Colon (tissue), 2 donors: ENCODE data around the gene PPP1R14D.

Source experiments
- FAIRE-seq: peaks from 2 replicates; lab custom pipeline; 2012; peaks lifted over from hg19 to GRCh38; lab: Jason Lieb, UNC
- donor health status: control.
- donor health status: control.

PPP1R14D gene

DNA sequence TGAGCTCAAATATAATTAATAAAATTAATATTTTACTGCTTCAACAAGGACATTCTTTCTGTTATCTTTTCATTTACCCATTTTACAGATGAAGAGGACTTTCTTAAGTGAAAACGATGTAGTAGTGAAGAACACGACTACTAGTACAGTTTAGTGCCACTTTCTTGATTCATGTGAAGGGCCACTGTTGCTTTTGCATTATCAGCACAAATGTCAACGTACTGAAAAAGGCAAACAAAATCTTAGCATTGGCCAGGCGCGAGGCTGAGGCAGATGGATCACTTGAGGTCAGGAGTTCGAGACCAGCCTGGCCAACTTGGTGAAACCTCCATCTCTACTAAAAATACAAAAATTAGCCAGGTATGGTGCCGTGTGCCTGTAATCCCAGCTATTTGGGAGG is 9.5 kb downstream of the PPP1R14D start:
- FAIRE-seq = no peak

GRCh38 chr15:40815042-40815698 is 13.3 kb downstream of the PPP1R14D start:
- FAIRE-seq = no peak

DNA sequence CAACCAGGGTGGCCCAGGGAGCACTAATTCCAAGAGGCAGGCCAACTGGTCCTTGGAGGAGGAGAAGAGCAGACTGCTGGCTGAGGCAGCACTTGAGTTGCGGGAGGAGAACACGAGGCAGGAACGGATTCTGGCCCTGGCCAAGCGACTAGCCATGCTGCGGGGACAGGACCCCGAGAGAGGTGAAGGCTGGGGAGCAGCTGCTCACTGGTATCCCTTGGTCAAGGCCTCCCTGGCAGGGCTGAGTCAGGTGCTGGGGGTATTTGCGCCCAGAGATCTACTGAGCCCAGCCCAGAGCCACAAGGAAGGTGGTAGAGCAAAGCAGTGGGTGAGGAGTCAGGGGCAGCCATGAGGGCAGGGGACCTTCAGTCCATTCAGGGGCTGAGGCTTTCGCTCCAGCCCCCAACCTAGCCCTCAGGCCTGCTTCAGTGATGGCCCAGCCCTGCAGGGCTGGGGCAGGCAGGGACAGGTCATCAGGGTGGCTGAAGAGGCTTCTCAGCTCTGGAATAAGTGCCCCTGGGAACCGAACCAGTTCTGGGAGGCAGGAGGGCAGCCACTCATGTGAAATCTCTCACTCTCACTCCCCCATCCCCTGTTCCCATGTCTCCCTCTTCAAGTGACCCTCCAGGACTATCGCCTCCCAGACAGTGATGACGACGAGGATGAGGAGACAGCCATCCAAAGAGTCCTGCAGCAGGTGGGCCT is 15.6 kb downstream of the PPP1R14D start:
- FAIRE-seq = no peak

GRCh38 chr15:40808861-40809450 is 19.6 kb downstream of the PPP1R14D start:
- FAIRE-seq = no peak

DNA sequence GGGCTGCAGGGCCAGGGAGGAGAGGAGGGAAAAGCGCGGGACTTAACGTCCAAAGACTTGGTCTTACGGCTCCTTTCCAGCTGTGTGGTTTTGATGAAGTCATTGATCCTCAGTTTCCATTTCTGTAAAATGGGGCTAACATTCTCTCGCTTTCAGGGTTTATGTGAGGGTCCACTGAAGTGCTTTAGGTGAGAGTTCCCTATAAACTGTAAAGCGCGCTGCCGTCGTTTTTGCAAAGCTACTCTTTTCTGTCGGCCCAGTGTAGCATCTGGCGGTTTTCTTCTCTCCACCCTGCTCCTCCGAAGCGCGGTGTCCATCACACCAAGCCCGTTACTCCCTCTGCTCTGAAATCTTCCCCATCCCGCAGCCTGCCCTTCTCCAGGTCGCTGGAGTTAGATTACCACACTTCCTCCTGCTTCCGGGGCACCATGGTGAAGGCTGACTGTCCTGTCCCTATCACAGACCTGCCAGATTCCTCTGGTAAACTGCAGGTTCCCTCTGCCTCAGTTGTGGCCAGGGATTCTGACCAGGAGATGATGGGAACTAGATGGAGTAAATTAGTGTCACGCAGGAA is 20.5 kb downstream of the PPP1R14D start:
- no peak for FAIRE-seq

- FAIRE-seq = no peak
Observed at GRCh38 chr15:40807028-40807887, 21.2 kb downstream of the PPP1R14D start, which contains the start of the genes DNAJC17 and ZFYVE19. DNAJC17 (minus strand) TSS chr15:40807473; CDS start chr15:40807446, 27 bp downstream. ZFYVE19 (plus strand) TSS chr15:40807089; CDS start chr15:40807590, 501 bp downstream.

- FAIRE-seq = no peak
Observed at GRCh38 chr15:40806672-40807027, 21.9 kb downstream of the PPP1R14D start.

DNA sequence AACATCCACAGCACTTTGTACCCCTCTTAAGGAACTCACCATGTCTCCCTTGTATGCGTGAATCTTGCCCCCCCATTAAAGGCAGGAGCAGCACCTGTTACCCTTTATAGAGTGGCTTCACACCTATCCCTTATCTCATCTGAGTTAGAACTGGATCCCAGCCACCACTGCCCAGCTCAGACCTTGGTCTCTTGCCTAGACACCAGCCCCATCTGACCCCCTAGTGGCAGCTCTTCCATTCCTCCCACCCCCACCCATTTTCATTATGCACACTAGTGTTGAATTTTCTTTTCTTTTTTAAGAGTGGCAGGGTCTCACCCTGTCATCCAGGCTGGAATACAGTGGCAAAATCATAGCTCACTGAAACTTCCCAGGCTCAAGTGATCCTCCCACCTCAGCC is 24.8 kb downstream of the PPP1R14D start:
- FAIRE-seq = no peak

DNA sequence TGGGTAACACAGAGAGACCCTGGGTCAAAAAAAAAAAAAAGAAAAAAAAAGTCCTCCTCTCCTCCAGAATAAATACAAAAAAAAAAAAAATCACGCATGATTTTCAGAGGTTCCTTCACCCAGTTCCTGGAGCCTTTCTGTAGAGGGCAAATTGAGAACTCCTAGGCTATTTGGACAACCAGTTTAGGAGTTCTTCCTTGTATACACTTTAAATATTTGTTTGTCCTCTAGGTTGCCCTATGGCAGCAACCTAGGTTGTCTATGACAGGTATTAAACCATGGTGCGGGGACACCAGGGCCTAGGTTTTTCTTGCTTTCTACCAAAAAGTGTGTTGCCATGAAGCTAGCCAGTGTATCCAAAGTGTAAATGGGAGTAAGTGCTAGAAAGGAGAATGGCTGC is 25.4 kb downstream of the PPP1R14D start:
- no peak for FAIRE-seq

DNA sequence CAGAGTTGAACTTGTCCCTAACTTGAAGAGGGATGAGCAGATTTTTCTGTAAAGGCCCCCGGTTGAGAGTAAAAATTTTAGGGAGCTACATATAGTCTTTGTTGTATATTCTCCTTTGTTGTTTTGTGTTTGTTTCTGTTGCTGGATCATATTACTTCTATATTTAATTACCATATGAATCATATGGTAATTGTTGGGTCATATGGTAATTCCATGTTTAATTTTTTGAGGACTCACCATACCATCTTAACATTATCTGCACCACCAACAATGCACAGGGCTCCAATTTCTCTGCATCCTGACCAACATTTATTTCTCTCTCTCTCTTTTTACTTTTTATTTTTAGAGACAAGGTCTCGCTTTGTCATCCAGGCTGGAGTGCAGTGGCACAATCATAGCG is 29.0 kb downstream of the PPP1R14D start:
- no peak for FAIRE-seq

GRCh38 chr15:40796512-40796911 is 32.0 kb downstream of the PPP1R14D start:
- no peak for FAIRE-seq

GRCh38 chr15:40796041-40796440 is 32.5 kb downstream of the PPP1R14D start:
- FAIRE-seq = no peak

DNA sequence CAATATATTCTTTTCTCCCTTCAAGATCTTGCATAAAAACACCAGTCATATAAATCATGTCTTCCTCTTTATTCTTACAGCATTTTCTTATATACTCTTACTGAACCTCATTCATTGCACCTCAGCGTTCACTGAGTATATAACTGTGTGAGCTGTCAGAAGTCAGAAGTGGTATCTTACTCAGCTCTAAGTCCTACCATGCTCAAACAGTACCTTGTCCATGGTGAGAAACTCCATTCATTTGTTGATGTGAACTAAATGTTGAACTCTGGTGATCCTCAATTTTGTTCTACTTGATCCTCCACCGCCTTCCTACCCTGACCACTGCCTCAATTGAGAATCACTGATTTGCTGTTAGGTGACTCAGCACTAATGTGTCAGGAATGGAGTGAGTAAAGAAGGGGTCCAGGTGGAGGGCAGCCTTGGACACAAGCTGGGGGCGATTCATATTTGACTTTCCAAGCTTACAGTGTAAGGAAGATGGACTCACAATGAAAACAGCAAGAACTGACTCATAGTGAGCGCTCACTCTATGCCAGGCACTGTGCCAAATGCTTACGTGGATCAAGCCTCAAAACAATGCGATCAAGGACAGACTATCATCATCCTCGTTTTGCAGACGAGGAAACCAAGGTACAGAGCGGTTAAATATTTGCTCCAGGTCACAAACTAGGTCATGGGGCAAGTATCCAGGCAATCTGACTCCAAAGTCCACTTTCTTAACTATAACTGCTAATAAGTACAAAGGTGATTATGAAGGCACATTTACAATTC is 35.1 kb downstream of the PPP1R14D start:
- no peak for FAIRE-seq

DNA sequence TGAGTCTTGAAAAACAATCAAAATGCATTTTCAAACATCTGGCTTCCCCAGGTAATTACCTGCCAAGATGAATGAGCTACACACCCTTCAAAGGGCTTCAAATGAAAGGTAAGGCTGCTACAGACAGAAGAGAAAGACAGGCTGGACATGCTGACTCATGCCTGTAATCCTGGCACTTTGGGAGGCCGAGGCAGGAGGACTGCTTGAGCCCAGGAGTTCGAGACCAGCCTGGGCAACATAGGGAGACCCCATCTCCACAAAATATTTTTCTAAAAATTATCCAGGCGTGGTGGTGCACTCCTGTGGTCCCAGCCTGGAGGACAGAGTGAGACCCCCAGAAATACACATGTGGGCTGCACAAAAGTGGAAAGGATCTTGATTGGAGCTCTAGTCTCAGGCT is 36.1 kb downstream of the PPP1R14D start:
- no peak for FAIRE-seq

GRCh38 chr15:40790718-40791117 is 37.8 kb downstream of the PPP1R14D start:
- FAIRE-seq = no peak

DNA sequence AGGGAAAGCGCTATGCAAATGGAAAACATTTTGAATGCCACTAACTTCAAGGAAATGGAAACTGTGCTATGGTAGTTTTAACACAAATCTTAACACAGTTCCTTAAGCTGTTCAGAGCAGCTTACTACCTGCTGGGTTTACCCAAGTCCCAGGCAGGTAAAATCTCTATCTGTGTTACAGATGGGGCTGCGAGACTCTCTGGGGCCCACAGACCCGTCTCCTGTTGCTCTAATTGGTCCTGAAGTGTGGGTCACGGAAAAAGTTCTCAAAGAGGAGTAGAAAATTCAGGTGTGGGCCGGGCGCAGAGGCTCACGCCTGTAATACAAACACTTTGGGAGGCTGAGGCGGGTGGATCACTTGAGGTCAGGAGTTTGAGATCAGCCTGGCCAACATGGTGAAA is 38.5 kb downstream of the PPP1R14D start:
- no peak for FAIRE-seq

DNA sequence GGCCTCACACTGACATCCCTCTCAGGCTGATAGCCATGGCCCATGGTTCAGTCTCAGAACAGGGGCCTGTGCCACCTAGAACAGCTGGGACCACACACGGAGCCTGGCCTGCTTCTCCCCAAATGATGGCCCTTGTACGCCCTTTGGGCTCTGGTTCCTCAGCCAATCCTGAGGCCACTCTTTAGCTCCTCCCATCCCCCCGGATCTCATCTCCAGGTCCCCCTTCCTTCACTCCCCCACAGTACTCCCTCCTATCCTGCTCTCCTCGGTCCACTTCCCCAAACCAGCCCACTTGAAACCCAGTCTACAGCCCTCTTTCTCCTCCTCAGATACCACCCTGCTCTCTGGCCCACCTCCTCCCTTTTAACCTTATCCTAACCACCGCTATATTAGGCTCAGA is 39.4 kb downstream of the PPP1R14D start:
- no peak for FAIRE-seq

DNA sequence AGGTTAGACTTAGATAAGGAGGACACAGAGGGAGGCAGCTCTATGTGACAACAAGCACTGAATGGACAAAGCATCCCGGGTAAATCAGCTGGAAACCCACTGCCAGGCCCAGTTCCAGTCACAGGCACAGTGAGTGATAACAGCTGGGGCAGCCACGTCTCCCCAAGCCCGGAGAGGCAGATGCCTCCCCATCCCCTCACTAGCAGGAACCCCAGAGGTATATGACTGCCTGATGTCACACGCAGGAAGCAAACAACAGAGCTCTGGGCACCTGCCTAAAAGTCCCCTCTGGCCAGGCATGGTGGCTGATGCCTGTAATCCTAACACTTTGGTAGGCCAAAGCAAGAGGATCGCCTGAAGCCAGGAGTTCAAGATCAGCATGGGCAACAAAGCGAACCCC is 40.5 kb downstream of the PPP1R14D start:
- FAIRE-seq = no peak

GRCh38 chr15:40787344-40787841 is 41.1 kb downstream of the PPP1R14D start:
- FAIRE-seq = no peak

DNA sequence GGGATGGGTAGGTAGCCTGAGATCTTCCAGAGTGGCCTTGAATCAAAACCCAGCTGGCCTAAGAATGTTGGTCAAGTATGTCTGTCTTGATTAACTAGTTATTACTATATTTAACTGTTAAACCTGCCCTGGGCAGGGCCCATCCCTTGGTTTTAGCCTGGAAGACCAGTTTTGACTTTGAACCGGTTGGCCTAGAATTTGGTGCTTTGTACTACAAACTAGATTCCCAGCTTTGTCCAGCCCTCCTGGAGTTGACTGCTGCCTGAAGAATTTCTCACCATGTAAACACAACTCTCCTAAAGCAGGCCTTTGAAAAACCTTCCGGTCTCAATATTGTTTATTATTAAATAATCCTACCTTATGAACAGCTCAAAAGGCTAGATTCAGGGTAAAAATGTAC is 42.7 kb downstream of the PPP1R14D start:
- no peak for FAIRE-seq

GRCh38 chr15:40785164-40785563 is 43.3 kb downstream of the PPP1R14D start:
- FAIRE-seq = no peak
